Keratinocyte (primary cell): ENCODE results near the gene SNIP1. TPM values are rescaled to one million over a fixed set of nuclear protein-coding genes. Genes with fewer than 3 reads are reported as not detected.

Experiments used
- DNase-seq: peaks from one replicate; pipeline ENCODE4 v3.0.0-alpha.2; 2011; ENCODE audit warnings: low read depth, missing footprints, low spot score
- FAIRE-seq: peaks from 2 replicates; lab custom pipeline; 2011; peaks lifted over from hg19 to GRCh38; lab: Jason Lieb, UNC
- H2AFZ ChIP-seq: 2 replicates; pipeline ENCODE4 v1.6.0; 2012; ENCODE audit warnings: low read length, control low read depth, inconsistent platforms; ENCODE audit not compliant: control insufficient read depth
- H3K27ac ChIP-seq: 2 replicates; pipeline ENCODE4 v1.5.1; 2011; ENCODE audit warnings: low read length; ENCODE audit not compliant: control insufficient read depth, insufficient read depth
- H3K27me3 ChIP-seq: 3 replicates; pipeline ENCODE4 v1.6.0; 2011; ENCODE audit warnings: low read length; ENCODE audit not compliant: control insufficient read depth, insufficient read depth; ENCODE audit errors: extremely low read depth
- H3K36me3 ChIP-seq, 2 experiments: 2 replicates in 1 of 2; 3 replicates in 1 of 2; pipeline ENCODE4 v1.5.1; 2011; ENCODE audit warnings: low read length in 2 of 2, mild to moderate bottlenecking in 1 of 2; ENCODE audit not compliant: control insufficient read depth in 2 of 2, insufficient read depth in 2 of 2; ENCODE audit errors: extremely low read depth in 1 of 2
- H3K4me1 ChIP-seq: 3 replicates; pipeline ENCODE4 v1.5.1; 2011; ENCODE audit warnings: low read length; ENCODE audit not compliant: control insufficient read depth, insufficient read depth; ENCODE audit errors: extremely low read depth
- H3K4me2 ChIP-seq: 3 replicates; pipeline ENCODE4 v1.6.0; 2011; ENCODE audit warnings: low read depth, low read length; ENCODE audit not compliant: control insufficient read depth, insufficient read depth; ENCODE audit errors: extremely low read depth
- H3K4me3 ChIP-seq, 3 experiments: fragments of 200-600 bp in 1 of 3; sonication (generic) in 1 of 3; 2 replicates in 2 of 3; 3 replicates in 1 of 3; pipeline ENCODE4 v1.5.1; 2011 to 2016; ENCODE audit warnings: low read length in 3 of 3, mild to moderate bottlenecking in 3 of 3, control low read depth in 2 of 3, inconsistent platforms in 1 of 3, low read depth in 1 of 3, mixed read lengths in 1 of 3, mixed run types in 1 of 3, moderate library complexity in 1 of 3; ENCODE audit not compliant: control insufficient read depth in 2 of 3, insufficient read depth in 2 of 3; ENCODE audit errors: extremely low read depth in 1 of 3
- H3K79me2 ChIP-seq: 2 replicates; pipeline ENCODE4 v1.6.0; 2012; ENCODE audit warnings: low read length; ENCODE audit not compliant: control insufficient read depth, insufficient read depth
- H3K9ac ChIP-seq: 3 replicates; pipeline ENCODE4 v1.6.0; 2011; ENCODE audit warnings: low read length; ENCODE audit not compliant: control insufficient read depth, insufficient read depth; ENCODE audit errors: extremely low read depth
- H3K9me1 ChIP-seq: 3 replicates; pipeline ENCODE4 v1.6.0; 2011; ENCODE audit warnings: low read length; ENCODE audit not compliant: control insufficient read depth, insufficient read depth; ENCODE audit errors: extremely low read depth
- H3K9me3 ChIP-seq: 2 replicates; pipeline ENCODE4 v1.5.1; 2012; ENCODE audit warnings: low read depth, low read length; ENCODE audit not compliant: control insufficient read depth
- H4K20me1 ChIP-seq: 3 replicates; pipeline ENCODE4 v1.6.0; 2011; ENCODE audit warnings: low read length; ENCODE audit not compliant: control insufficient read depth, insufficient read depth; ENCODE audit errors: extremely low read depth
- EZH2 ChIP-seq: IDR thresholded peaks from one replicate; pipeline ENCODE4 v1.6.1; 2012; ENCODE audit warnings: inconsistent platforms, mild to moderate bottlenecking, low read length, moderate library complexity
- dilution Hi-C: fragments of 300-500 bp; cut with MboI; formaldehyde crosslinking; loops from one replicate; pipeline ENCODE4 v1.7.0; 2020; ENCODE audit warnings: low sequenced_read_pairs; ENCODE audit not compliant: extremely low pct_ligation_motif_present
- polyA plus RNA-seq, 5 experiments: library from polyadenylated mRNA; depleted of rRNA in 3 of 5; stranded (reverse) in 3 of 5; stranded (forward) in 1 of 5; unstranded in 1 of 5; fragments of >200 nt; gene quantifications; 1 replicate in 1 of 5; 2 replicates in 3 of 5; 3 replicates in 1 of 5; pipeline versions ENCODE4 v1.2.1 to v1.2.3, GENCODE V29; 2011 to 2012; ENCODE audit warnings: missing spikeins in 2 of 5, low read depth in 1 of 5, low replicate concordance in 1 of 5
- TF ChIP-seq, protein P1 (sequence below), 3 experiments: IDR thresholded peaks in 1 of 3; conservative IDR thresholded peaks in 1 of 3; optimal IDR thresholded peaks in 1 of 3; 2 replicates in 2 of 3; 3 replicates in 1 of 3; pipeline versions ENCODE3 to v1.5.1; 2011; ENCODE audit warnings: low read length in 3 of 3, mild to moderate bottlenecking in 3 of 3, moderate library complexity in 2 of 3, control low read depth in 1 of 3, inconsistent platforms in 1 of 3; ENCODE audit not compliant: insufficient read depth in 2 of 3; ENCODE audit errors: extremely low read depth in 1 of 3

Gene SNIP1
- polyA plus RNA-seq, 1 donor (not counting 4 experiments of a cell fraction or from before 2014, with no cell fraction given), result 8.9 TPM

DNA sequence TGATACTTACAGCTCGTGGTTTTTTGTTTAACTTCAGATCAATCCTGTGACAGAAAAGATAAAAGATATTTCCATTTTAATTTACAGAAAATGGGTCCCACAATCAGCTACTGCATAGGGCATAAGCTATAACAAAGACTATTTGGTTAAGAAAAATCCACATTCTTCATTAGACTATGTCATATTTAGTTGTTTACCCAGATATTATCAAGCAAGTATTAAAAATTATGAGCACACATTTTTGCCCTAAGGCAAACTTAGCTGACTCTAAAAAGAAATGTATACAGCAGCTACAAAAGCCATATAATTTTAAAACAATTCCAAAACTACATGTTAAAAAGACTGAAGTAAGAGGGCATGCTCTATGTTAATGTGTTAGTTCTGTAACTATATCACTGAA is 58.2 kb downstream of the SNIP1 start:
- H3K36me3 ChIP-seq, result peaks cover 7 to 26% of the 10 kb centered on the region in 2 experiments
- no peak overlapping the region for H3K4me3 ChIP-seq
- H3K4me1 ChIP-seq, result peaks cover 10% of the 10 kb centered on the region
- no peak overlapping the region for H2AFZ ChIP-seq
- H3K27me3 ChIP-seq, result no peaks in the 10 kb centered on the region
- peaks cover 6% of the 10 kb centered on the region for H3K79me2 ChIP-seq
- DNase-seq (no peak), FAIRE-seq (no peak)
- H3K9me1 ChIP-seq, result no peaks in the 10 kb centered on the region
- dilution Hi-C loops, result no loop called here
- no peak overlapping the region for H3K4me2 ChIP-seq
- no peak for TF ChIP-seq EZH2
- TF ChIP-seq, protein P1, sequence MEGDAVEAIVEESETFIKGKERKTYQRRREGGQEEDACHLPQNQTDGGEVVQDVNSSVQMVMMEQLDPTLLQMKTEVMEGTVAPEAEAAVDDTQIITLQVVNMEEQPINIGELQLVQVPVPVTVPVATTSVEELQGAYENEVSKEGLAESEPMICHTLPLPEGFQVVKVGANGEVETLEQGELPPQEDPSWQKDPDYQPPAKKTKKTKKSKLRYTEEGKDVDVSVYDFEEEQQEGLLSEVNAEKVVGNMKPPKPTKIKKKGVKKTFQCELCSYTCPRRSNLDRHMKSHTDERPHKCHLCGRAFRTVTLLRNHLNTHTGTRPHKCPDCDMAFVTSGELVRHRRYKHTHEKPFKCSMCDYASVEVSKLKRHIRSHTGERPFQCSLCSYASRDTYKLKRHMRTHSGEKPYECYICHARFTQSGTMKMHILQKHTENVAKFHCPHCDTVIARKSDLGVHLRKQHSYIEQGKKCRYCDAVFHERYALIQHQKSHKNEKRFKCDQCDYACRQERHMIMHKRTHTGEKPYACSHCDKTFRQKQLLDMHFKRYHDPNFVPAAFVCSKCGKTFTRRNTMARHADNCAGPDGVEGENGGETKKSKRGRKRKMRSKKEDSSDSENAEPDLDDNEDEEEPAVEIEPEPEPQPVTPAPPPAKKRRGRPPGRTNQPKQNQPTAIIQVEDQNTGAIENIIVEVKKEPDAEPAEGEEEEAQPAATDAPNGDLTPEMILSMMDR (optimal IDR thresholded peaks at IDR 0.05 in 1 of 3, IDR thresholded peaks at IDR 0.05 in 1 of 3, conservative IDR thresholded peaks at IDR 0.05 in 1 of 3; ENCODE audit: extremely low read depth in 1 of 3, insufficient read depth in 2 of 3, low read length in 3 of 3), result no peak
- H3K27ac ChIP-seq, result no peak overlapping the region
- H3K9me3 ChIP-seq, result no peaks in the 10 kb centered on the region
- no peak overlapping the region for H3K9ac ChIP-seq
- H4K20me1 ChIP-seq, result no peaks in the 10 kb centered on the region

DNA sequence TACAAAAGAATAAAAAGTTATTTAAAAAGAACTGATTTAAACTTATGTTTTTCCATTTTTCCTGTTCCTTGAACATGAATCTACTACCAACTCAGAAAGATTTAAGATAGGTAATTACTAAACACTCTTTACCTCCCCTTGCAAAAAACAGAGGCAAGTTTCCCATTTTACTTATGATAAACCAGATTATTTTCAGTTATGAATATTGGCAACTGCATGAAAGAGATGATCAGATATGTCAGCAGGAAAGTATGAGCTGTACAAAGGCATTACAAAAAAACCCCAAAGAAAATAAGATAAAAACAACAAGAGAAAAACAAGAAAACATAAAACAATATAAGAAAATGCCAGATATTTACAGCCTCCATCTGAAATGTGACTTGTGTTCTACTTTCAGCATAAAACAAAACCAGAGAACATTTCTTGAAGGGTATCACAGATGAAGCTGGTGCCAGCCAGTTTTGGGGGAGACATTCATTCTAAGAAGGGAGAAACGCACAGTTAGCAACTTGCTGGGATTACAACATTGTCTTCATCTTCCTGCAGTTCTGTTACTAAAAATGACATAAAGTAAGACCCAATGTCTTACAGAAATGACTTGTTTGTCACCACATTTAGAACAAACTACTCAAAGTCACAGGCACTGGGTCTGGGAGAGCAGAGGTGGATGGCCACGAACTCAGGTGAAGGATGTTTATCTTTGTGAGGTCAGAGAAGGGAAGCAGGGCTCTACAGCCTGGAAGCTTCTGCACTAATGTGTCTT is 60.6 kb downstream of the SNIP1 start:
- H3K27me3 ChIP-seq, result no peaks in the 10 kb centered on the region
- no peak for TF ChIP-seq EZH2
- TF ChIP-seq, protein P1 (optimal IDR thresholded peaks at IDR 0.05 in 1 of 3, IDR thresholded peaks at IDR 0.05 in 1 of 3, conservative IDR thresholded peaks at IDR 0.05 in 1 of 3; ENCODE audit: extremely low read depth in 1 of 3, insufficient read depth in 2 of 3, low read length in 3 of 3), result no peak
- H3K4me2 ChIP-seq, result no peak overlapping the region
- no peaks in the 10 kb centered on the region for H3K4me1 ChIP-seq
- H3K36me3 ChIP-seq, result peaks cover 8 to 21% of the 10 kb centered on the region in 2 experiments
- no peak overlapping the region for H3K27ac ChIP-seq
- no peaks in the 10 kb centered on the region for H4K20me1 ChIP-seq
- H3K9ac ChIP-seq, result no peak overlapping the region
- dilution Hi-C loops, result no loop called here
- no peak for DNase-seq
- no peaks in the 10 kb centered on the region for H3K9me1 ChIP-seq
- FAIRE-seq, result no peak
- H3K9me3 ChIP-seq, result no peaks in the 10 kb centered on the region
- peaks cover 5% of the 10 kb centered on the region for H3K79me2 ChIP-seq
- H2AFZ ChIP-seq, result no peak overlapping the region
- H3K4me3 ChIP-seq, result no peak overlapping the region
